Mucosa of descending colon (tissue), 3 donors: ENCODE data around the gene CRYL1. TPM values are rescaled to one million over a fixed set of nuclear protein-coding genes. Genes with fewer than 3 reads are reported as not detected.

Experiments used
- ATAC-seq: fragments of 200-7000 bp; cut with Tn5 transposase; one replicate; pipeline ENCODE4 v1.9.1; 2020; ENCODE audit warnings: mild to moderate bottlenecking, moderate library complexity
- DNase-seq, 3 donors: peaks; one replicate each; pipeline ENCODE4 v3.0.0-alpha.2; 2020
- H3K36me3 ChIP-seq: fragments of 200-600 bp; one replicate; pipeline ENCODE4 v1.8.0; 2021; ENCODE audit warnings: low read depth, mild to moderate bottlenecking
- H3K4me1 ChIP-seq: fragments of 200-600 bp; one replicate; pipeline ENCODE4 v1.8.0; 2021; ENCODE audit warnings: low read depth, mild to moderate bottlenecking
- H3K4me3 ChIP-seq: fragments of 200-600 bp; one replicate; pipeline ENCODE4 v1.8.0; 2021; ENCODE audit warnings: mild to moderate bottlenecking
- H3K9me3 ChIP-seq: fragments of 200-600 bp; one replicate; pipeline ENCODE4 v1.8.0; 2021; ENCODE audit warnings: mild to moderate bottlenecking
- intact Hi-C, 2 donors: fragments of 100-400 bp; cut with DNase I in 1 of 2; cut with micrococcal nuclease in 1 of 2; formaldehyde crosslinking; loops; one replicate each; pipeline versions ENCODE4 v1.11.0 to v1.11.1; 2022; cut with DNase I, micrococcal nuclease
- total RNA-seq, 3 donors: library from RNA; stranded (reverse); fragmentation: NEBNext Ultra II Directional in 2 of 3; extraction: Animal tissue kit (Norgen Biotek cat#: 25700) in 2 of 3; gene quantifications; one replicate each; pipeline versions ENCODE4 v1.2.1 to v1.2.4, GENCODE V29; 2021 to 2023
- TF ChIP-seq, protein P1 (sequence below): fragments of 200-600 bp; IDR thresholded peaks from one replicate; pipeline ENCODE4 v1.8.0; 2022; ENCODE audit warnings: antibody characterized with exemption, mild to moderate bottlenecking
- donor health status: DM: no; HTN: no; CAD: no; lungs with moderate emphysema.
- donor health status: DM: no; HTN: no; CAD: no.
- donor health status: DM: no; HTN: yes; CAD: no.

The CRYL1 gene
- total RNA-seq, 3 donors from 2014 or later = 49.2 to 141 (median 106) TPM

DNA sequence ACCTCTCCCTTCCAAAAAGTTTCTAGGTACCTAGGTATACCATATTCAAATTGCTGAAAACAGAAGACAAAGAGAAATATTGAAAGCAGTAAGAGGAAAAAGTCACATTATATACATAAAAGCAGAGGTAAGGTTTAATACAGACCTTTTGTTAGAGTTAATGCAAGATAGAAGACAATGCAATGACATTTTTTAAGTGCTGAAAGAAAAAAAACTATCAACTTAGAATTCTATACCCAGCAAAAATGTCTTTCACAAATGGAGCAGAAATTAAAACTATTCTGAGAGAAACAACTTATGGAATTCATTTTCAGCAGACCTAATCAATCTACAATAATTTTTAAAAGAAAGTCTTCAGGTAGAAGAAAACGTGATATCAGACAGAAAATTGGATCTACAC is 77.2 kb downstream of the CRYL1 start:
- peaks cover 12% of the 10 kb centered on the region for H3K9me3 ChIP-seq
- no peak overlapping the region for H3K4me3 ChIP-seq
- TF ChIP-seq, protein P1, sequence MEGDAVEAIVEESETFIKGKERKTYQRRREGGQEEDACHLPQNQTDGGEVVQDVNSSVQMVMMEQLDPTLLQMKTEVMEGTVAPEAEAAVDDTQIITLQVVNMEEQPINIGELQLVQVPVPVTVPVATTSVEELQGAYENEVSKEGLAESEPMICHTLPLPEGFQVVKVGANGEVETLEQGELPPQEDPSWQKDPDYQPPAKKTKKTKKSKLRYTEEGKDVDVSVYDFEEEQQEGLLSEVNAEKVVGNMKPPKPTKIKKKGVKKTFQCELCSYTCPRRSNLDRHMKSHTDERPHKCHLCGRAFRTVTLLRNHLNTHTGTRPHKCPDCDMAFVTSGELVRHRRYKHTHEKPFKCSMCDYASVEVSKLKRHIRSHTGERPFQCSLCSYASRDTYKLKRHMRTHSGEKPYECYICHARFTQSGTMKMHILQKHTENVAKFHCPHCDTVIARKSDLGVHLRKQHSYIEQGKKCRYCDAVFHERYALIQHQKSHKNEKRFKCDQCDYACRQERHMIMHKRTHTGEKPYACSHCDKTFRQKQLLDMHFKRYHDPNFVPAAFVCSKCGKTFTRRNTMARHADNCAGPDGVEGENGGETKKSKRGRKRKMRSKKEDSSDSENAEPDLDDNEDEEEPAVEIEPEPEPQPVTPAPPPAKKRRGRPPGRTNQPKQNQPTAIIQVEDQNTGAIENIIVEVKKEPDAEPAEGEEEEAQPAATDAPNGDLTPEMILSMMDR = no peak
- H3K36me3 ChIP-seq = no peaks in the 10 kb centered on the region
- no peak for ATAC-seq
- DNase-seq = no peak
- no peaks in the 10 kb centered on the region for H3K4me1 ChIP-seq
- intact Hi-C loops = no loop called here

DNA sequence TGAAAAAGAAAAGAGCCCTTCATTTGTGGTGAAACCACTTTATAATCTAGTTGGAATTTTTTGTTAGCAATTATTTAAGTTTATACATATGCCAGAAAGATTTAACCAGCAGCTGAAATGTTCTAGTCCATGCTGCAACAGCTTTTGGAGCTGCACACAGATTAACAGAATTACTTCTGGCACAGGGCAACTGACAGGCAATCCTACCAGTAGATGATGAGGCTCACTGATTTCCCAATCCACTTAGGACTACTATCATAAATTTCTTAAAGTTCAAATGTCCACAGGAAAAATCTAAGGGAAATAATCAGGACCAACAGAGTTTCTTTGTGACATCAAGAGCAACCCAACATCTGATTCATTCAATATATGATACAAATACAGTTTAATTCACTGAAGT is 78.8 kb downstream of the CRYL1 start:
- no peak for ATAC-seq
- intact Hi-C loops = no loop called here

DNA sequence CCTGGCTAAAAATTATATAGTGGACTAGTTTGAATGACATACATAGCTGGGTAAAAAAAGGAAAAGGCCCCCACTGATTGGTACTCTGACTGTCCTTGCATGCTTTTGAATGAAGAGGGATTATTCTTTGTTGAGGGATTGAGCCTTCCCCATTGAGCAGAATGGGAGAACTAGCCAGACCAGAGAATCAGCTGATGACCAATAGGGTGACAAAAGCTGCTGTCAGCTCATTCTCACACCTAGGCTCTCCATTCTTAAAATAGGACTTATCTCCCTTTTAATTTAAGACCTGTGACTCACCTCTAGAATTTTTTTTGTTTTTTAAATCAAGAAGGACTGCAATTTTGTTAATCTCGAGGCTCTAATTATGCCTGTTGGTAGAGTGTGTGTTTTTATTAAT is 79.3 kb downstream of the CRYL1 start:
- no peak overlapping the region for H3K4me3 ChIP-seq
- H3K9me3 ChIP-seq = peaks cover 12% of the 10 kb centered on the region
- H3K4me1 ChIP-seq = peaks cover 16% of the 10 kb centered on the region
- intact Hi-C loops = no loop called here
- ATAC-seq (no peak), DNase-seq (no peak)
- no peaks in the 10 kb centered on the region for H3K36me3 ChIP-seq
- TF ChIP-seq, protein P1 = no peak

More for the DNA sequence above, 78.8 kb downstream of the CRYL1 start:
- peaks cover 12% of the 10 kb centered on the region for H3K9me3 ChIP-seq
- DNase-seq = no peak
- H3K36me3 ChIP-seq = no peaks in the 10 kb centered on the region
- H3K4me1 ChIP-seq = peaks cover 11% of the 10 kb centered on the region
- H3K4me3 ChIP-seq = no peak overlapping the region
- TF ChIP-seq, protein P1 = no peak

DNA sequence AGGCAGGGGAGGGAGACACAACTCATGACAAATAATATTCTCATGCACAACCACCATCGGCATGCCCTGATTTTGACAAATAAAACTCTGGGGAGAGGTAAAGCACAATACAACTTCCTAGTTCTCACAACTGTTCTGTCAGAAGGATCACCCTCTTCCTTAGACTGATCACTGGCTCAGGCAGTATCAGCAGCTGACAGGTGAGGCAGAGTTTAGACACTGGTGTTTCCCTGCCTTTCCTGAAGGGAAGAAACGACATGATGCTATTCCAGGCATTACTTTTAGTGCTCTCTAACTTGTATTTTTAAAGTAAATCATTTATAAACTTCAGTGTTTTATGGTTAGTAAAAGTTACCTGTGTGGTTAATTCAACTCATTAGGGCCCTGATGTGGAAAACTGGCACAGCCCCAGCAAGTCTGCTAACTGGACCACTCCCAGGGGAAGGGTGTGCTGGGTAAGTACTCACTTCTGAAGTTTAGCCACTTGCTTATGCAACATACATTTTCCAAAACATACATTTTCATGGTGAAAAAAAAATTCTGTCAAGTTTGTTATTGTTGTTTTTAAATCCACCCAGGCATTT is 82.8 kb downstream of the CRYL1 start:
- H3K9me3 ChIP-seq = no peaks in the 10 kb centered on the region
- no peak overlapping the region for H3K4me3 ChIP-seq
- TF ChIP-seq, protein P1 = no peak
- DNase-seq (peak; percentile 74 to 90 (median 83)), ATAC-seq (peak; percentile 92)
- H3K4me1 ChIP-seq = peaks cover 16% of the 10 kb centered on the region
- intact Hi-C loops = no loop called here
- H3K36me3 ChIP-seq = no peaks in the 10 kb centered on the region

DNA sequence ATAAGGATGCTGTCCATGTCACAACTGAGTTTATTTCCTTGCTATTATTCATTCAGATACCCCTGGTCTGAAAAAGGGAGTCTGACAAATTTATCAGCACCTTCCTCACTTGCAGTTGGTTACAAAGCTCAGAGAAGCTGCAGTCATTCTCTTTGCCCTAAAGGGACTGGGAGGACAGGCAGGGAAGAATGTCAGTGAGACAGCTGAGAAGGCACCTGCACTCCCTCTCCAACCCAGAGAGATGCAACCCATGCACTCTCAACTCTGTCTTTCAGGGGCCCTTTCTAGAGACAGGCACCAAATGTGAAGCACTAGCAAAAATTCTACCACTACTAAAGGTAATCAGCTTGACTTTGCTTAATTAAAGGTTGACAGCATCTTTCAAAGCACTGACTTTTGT is 83.3 kb downstream of the CRYL1 start:
- intact Hi-C loops = no loop called here
- H3K4me3 ChIP-seq = no peak overlapping the region
- no peaks in the 10 kb centered on the region for H3K36me3 ChIP-seq
- peaks cover 16% of the 10 kb centered on the region for H3K4me1 ChIP-seq
- no peak for DNase-seq
- TF ChIP-seq, protein P1 = no peak
- H3K9me3 ChIP-seq = no peaks in the 10 kb centered on the region
- ATAC-seq = peak; percentile 21

DNA sequence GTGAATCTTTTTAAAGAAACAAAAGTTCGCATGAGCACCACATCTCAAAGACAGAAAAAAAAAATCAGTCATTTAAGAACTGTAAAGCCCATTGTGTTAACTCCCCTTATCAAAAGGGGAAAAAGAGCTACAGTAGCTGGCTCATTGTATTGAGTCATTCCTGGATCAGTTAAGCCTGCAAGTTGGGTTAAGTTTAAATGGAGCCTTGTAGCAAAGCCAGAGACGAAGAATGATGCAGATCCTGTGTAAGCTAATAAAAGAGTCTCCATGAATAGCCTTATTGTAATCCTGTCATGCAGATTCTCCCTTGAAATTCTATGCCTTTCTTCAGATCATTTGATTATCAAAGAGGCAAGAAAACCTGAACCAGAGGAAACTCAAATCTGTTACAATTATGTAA is 83.8 kb downstream of the CRYL1 start:
- peak; percentile 70 for ATAC-seq
- TF ChIP-seq, protein P1 = no peak
- Histone ChIP-seq H3K36me3 (no peaks in the 10 kb centered on the region), H3K4me1 (peaks cover 16% of the 10 kb centered on the region), H3K4me3 (no peak overlapping the region), H3K9me3 (no peaks in the 10 kb centered on the region)
- DNase-seq = no peak
- intact Hi-C loops = no loop called here
